HG03103 (cell line): Measurements from ENCODE around the gene OTUB1.

Experiments
- ATAC-seq: cut with Tn5 transposase; IDR thresholded peaks from one replicate; pipeline ENCODE4 v1.9.1; 2021; ENCODE audit warnings: low read depth; ENCODE audit not compliant: unreplicated experiment

Gene OTUB1

GRCh38 chr11:63974259-63975143 is 11.7 kb upstream of the OTUB1 start, which contains the start of gene COX8A:
Gene COX8A (plus strand): TSS chr11:63974620. CDS start chr11:63974681, 61 bp downstream.
- peak; percentile 95 for ATAC-seq

- no peak for ATAC-seq
Measured at GRCh38 chr11:63978551-63979239, 7.5 kb upstream of the OTUB1 start.

GRCh38 chr11:63979426-63979825 is 6.8 kb upstream of the OTUB1 start:
- no peak for ATAC-seq

GRCh38 chr11:63985812-63986155 is 454 bp upstream of the OTUB1 start:
- no peak for ATAC-seq

GRCh38 chr11:63986932-63987513 is 785 bp downstream of the OTUB1 start:
- no peak for ATAC-seq

GRCh38 chr11:63991558-63991957 is 5.3 kb downstream of the OTUB1 start:
- ATAC-seq = no peak

- no peak for ATAC-seq
Measured at GRCh38 chr11:63993100-63993499, 6.9 kb downstream of the OTUB1 start.

GRCh38 chr11:63993993-63994392 is 7.8 kb downstream of the OTUB1 start:
- ATAC-seq = no peak

GRCh38 chr11:63996512-63996911 is 10.3 kb downstream of the OTUB1 start:
- ATAC-seq = no peak

GRCh38 chr11:63997104-63997700 is 11.0 kb downstream of the OTUB1 start:
- ATAC-seq = no peak

GRCh38 chr11:63997801-63998337 is 11.6 kb downstream of the OTUB1 start:
- no peak for ATAC-seq

GRCh38 chr11:63998558-63999348 is 12.5 kb downstream of the OTUB1 start:
- no peak for ATAC-seq

- ATAC-seq = no peak
Measured at GRCh38 chr11:63999349-64000025, 13.2 kb downstream of the OTUB1 start.

- no peak for ATAC-seq
Measured at GRCh38 chr11:64000026-64000739, 13.9 kb downstream of the OTUB1 start.

- no peak for ATAC-seq
Measured at GRCh38 chr11:64000740-64001483, 14.7 kb downstream of the OTUB1 start.

GRCh38 chr11:64001484-64002420 is 15.5 kb downstream of the OTUB1 start:
- ATAC-seq = no peak
